Activated CD8-positive, alpha-beta T cell treated with anti-CD3 and anti-CD28 coated beads for 36 hours (primary cell): Measurements from ENCODE around the gene PDIA2. TPM values are rescaled to one million over a fixed set of nuclear protein-coding genes. Genes with fewer than 3 reads are reported as not detected.

Experiments used
- ATAC-seq: fragments of 200-7000 bp; cut with Tn5 transposase; one replicate; pipeline ENCODE4 v1.10.0; 2021; ENCODE audit warnings: mild to moderate bottlenecking, moderate library complexity
- CTCF ChIA-PET: fragments of 350-600 bp; sonication (Branson Sonifier 250); formaldehyde crosslinking; loops from one replicate; lab custom pipeline; 2021; ENCODE audit warnings: antibody characterized with exemption; lab: Charles Lee
- POLR2A ChIA-PET: fragments of 350-600 bp; sonication (Branson Sonifier 250); formaldehyde crosslinking; loops from one replicate; lab custom pipeline; 2021; ENCODE audit warnings: antibody characterized with exemption; lab: Charles Lee
- DNase-seq: peaks from one replicate; pipeline ENCODE4 v3.0.0-alpha.2; 2020
- H3K27ac Mint-ChIP-seq: one replicate; pipeline ENCODE4 v1.8.0; 2021; ENCODE audit warnings: mild to moderate bottlenecking, mixed read lengths
- H3K27me3 Mint-ChIP-seq: one replicate; pipeline ENCODE4 v1.8.0; 2021; ENCODE audit warnings: mixed read lengths
- H3K36me3 Mint-ChIP-seq: one replicate; pipeline ENCODE4 v1.8.0; 2021; ENCODE audit warnings: low read depth, mixed read lengths
- H3K4me1 Mint-ChIP-seq: one replicate; pipeline ENCODE4 v1.8.0; 2021; ENCODE audit warnings: low read depth, mixed read lengths
- H3K4me3 Mint-ChIP-seq: one replicate; pipeline ENCODE4 v1.8.0; 2021; ENCODE audit warnings: mild to moderate bottlenecking, moderate library complexity, mixed read lengths
- H3K9me3 Mint-ChIP-seq: one replicate; pipeline ENCODE4 v1.8.0; 2021; ENCODE audit warnings: mixed read lengths
- CTCF ChIP-seq: fragments of 200-600 bp; IDR thresholded peaks from one replicate; pipeline ENCODE4 v1.8.0; 2022; ENCODE audit warnings: antibody characterized with exemption, mild to moderate bottlenecking
- intact Hi-C: fragments of 100-400 bp; cut with micrococcal nuclease; formaldehyde crosslinking; loops from one replicate; pipeline ENCODE4 v1.10.0; 2022
- total RNA-seq, 2 experiments: library from RNA; stranded (reverse); gene quantifications; one replicate each; pipeline ENCODE4 v1.2.3, GENCODE V29; 2021

Gene PDIA2
- total RNA-seq, 2 experiments from 2014 or later = not detected

- Mint-ChIP-seq H3K27ac (no peak overlapping the region), H3K4me3 (no peak overlapping the region), H3K4me1 (peaks cover 3% of the 10 kb centered on the region), H3K36me3 (peaks cover 11% of the 10 kb centered on the region), H3K27me3 (no peaks in the 10 kb centered on the region), H3K9me3 (no peaks in the 10 kb centered on the region)
- ChIA-PET POLR2A (no interaction called here), CTCF (no interaction called here)
- no peak for DNase-seq
- no peak for TF ChIP-seq CTCF
- ATAC-seq = no peak
- intact Hi-C loops = no loop called here
Observed at GRCh38 chr16:301235-301634, 18.3 kb downstream of the PDIA2 start.

DNA sequence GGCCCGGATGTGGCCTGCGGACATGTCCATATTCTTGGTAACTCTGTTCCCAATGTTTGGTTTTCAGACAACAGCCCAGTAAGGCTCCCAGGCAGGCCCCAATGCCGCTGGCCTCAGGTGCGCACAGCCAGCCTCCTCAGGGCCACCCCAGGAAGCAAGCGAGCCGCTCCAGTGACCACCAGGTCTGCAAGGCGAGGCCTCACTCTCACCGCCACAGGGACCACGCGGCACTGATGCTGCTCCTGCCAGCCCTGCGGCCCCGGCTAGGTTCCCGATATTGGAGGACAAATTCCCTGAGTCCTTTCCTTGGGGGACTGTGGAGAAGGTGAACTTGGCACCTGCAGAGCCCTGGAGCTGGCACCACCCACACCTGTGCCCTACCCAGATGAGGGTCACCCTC lies 19.0 kb downstream of the PDIA2 start:
- no peak for ATAC-seq
- POLR2A ChIA-PET = no interaction called here
- H3K9me3 Mint-ChIP-seq = no peaks in the 10 kb centered on the region
- no peak for TF ChIP-seq CTCF
- no peak overlapping the region for H3K27ac Mint-ChIP-seq
- DNase-seq = no peak
- intact Hi-C loops = no loop called here
- no peaks in the 10 kb centered on the region for H3K27me3 Mint-ChIP-seq
- peaks cover 4% of the 10 kb centered on the region for H3K4me1 Mint-ChIP-seq
- CTCF ChIA-PET = no interaction called here
- H3K36me3 Mint-ChIP-seq = peaks cover 11% of the 10 kb centered on the region
- H3K4me3 Mint-ChIP-seq = no peak overlapping the region

DNA sequence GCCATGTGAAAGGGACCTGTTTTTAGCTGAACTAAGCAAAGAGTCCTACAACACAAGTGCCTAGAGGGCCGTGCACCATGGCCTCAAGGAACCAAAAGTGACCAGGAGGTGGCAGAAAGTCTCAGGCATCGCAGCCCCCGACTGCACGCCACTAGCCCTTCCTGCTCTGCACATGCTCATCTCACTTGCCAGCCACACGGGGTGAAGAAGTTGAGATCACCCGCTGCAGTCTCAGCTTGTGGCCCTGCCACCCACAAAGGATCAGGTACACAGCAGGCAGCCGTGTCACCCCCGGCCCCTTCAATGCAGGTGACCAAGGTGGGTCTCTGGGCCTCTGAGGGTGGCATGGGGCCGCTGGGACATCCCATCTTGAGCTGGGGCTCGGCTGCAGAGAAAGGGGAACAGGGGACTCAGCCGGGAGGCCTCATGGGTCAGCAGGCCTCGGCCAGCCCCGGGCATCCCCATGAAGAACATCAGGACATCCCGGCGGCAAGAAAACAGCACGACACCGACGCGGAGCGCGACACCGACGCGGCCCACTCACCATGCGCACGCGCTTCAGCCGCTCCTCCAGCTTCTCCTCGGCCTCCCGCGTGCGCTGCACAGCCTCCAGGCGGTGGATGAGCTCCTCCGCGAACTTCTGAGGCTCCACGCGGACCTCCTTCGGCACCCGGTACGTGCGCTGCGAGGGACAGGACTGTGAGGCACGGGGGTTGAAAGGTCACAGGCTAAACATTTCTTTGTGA lies 21.0 kb downstream of the PDIA2 start:
- Mint-ChIP-seq H3K27ac (no peak overlapping the region), H3K4me1 (peaks cover 7% of the 10 kb centered on the region), H3K27me3 (no peaks in the 10 kb centered on the region), H3K4me3 (no peak overlapping the region), H3K36me3 (peaks cover 12% of the 10 kb centered on the region), H3K9me3 (no peaks in the 10 kb centered on the region)
- DNase-seq (no peak), ATAC-seq (peak; percentile 24)
- ChIA-PET CTCF (no interaction called here), POLR2A (no interaction called here)
- no peak for TF ChIP-seq CTCF
- intact Hi-C loops = no loop called here

DNA sequence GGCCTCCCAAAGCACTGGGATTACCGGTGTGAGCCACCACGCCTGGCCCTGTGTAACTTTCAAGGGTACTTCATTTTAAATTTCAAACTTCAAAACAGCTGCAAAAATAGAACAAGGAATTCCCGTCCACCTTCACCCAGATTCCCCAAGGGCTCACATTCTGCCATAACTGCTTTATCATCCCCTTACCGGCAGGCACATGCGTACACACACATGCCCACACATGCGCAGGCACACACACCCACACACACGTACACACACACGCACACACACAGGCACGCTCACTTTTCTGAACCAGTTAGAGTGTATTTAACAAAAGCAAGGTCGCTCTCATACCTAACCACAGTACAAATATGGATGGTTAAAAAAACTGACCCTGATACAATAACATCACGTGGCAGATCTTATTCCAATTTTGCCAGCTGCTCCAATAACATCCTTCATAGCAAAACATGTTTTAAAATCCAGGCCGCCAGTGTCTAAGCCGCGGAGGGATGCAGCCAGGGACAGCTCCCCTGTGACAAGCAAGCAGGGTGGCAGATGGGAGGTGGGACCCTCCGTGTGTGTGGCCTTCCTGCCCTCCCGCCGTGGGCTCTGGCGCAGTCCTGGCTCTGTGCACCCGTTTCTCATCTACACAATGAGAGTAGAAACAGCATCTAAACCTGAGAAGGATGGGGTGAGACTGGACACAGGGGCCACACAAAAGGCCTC lies 23.1 kb downstream of the PDIA2 start:
- Mint-ChIP-seq H3K4me3 (no peak overlapping the region), H3K4me1 (peaks cover 14% of the 10 kb centered on the region), H3K27ac (no peak overlapping the region), H3K36me3 (peaks cover 12% of the 10 kb centered on the region), H3K27me3 (no peaks in the 10 kb centered on the region), H3K9me3 (no peaks in the 10 kb centered on the region)
- no peak for TF ChIP-seq CTCF
- DNase-seq = no peak
- ATAC-seq = no peak
- intact Hi-C loops = no loop called here
- ChIA-PET CTCF (no interaction called here), POLR2A (interaction anchor here (1.0 kb wide), 1 partner anchor 11 kb away, joined by 3 read pairs; no protein-coding TSS in a partner anchor)

- Mint-ChIP-seq H3K4me1 (peaks cover 14% of the 10 kb centered on the region), H3K4me3 (no peak overlapping the region), H3K27ac (no peak overlapping the region), H3K36me3 (peaks cover 12% of the 10 kb centered on the region), H3K9me3 (no peaks in the 10 kb centered on the region), H3K27me3 (no peaks in the 10 kb centered on the region)
- ATAC-seq (no peak), DNase-seq (no peak)
- POLR2A ChIA-PET = no interaction called here
- no peak for TF ChIP-seq CTCF
- intact Hi-C loops = no loop called here
- CTCF ChIA-PET = no interaction called here
Observed at GRCh38 chr16:306911-307370, 24.0 kb downstream of the PDIA2 start.
